Ovary (tissue), 9 donors: Measurements from ENCODE around the gene ZNF766. TPM values are rescaled to one million over a fixed set of nuclear protein-coding genes. Genes with fewer than 3 reads are reported as not detected.

ENCODE experiments used
- DNase-seq, 5 donors: peaks; one replicate each; pipeline ENCODE4 v3.0.0-alpha.2; 2019 to 2020
- H3K27ac ChIP-seq, 2 donors: fragments of 200-600 bp; one replicate each; pipeline versions ENCODE4 v1.5.1 to v1.8.0; 2019 to 2022
- H3K27me3 ChIP-seq: fragments of 200-600 bp; one replicate; pipeline ENCODE4 v1.8.0; 2022
- H3K36me3 ChIP-seq: fragments of 200-600 bp; sonication (generic); one replicate; pipeline ENCODE4 v1.5.1; 2019
- H3K4me1 ChIP-seq: one replicate; pipeline ENCODE4 v1.8.1; 2013; ENCODE audit warnings: mild to moderate bottlenecking, moderate library complexity; ENCODE audit not compliant: insufficient read depth
- H3K4me3 ChIP-seq: fragments of 200-600 bp; sonication (generic); one replicate; pipeline ENCODE4 v1.5.1; 2017
- H3K9me3 ChIP-seq, 2 donors: fragments of 200-600 bp in 1 of 2; sonication (generic) in 1 of 2; one replicate each; pipeline versions ENCODE4 v1.5.1 to v1.8.1; 2013 to 2019; ENCODE audit warnings: mild to moderate bottlenecking in 1 of 2, moderate library complexity in 1 of 2
- CTCF ChIP-seq, 3 donors: fragments of 450-650 bp in 2 of 3; fragments of 200-600 bp in 1 of 3; IDR thresholded peaks; one replicate each; pipeline versions ENCODE4 v1.5.1 to v1.8.0; 2016 to 2022; ENCODE audit warnings: antibody characterized with exemption in 3 of 3, mild to moderate bottlenecking in 1 of 3
- EP300 ChIP-seq: sonication (generic); formaldehyde crosslinking; IDR thresholded peaks from one replicate; pipeline ENCODE4 v1.6.1; 2017; ENCODE audit warnings: antibody characterized with exemption
- POLR2A ChIP-seq: fragments of 450-650 bp; IDR thresholded peaks from one replicate; pipeline ENCODE4 v1.6.1; 2017; ENCODE audit warnings: antibody characterized with exemption, mild to moderate bottlenecking, moderate library complexity
- WGBS, 3 donors: extraction: QIAGEN DNeasy Blood & Tissue Kit in 1 of 3; methylation state at CpG; one replicate each; pipeline versions ENCODE4 v1.1.5 to v1.1.7; 2013 to 2017; 5-methylcytosine and 5-hydroxymethylcytosine counted together
- intact Hi-C, 4 donors: fragments of 100-400 bp; cut with DNase I; formaldehyde crosslinking; loops; one replicate each; pipeline versions ENCODE4 v1.11.0 to v1.15.1; 2022 to 2023
- polyA plus RNA-seq, 2 donors: library from polyadenylated mRNA; stranded (reverse); fragments of 200-250 nt in 1 of 2; fragments of 350-450 nt in 1 of 2; fragmentation: Illumina TruSeq in 1 of 2; extraction: RNeasy Lipid Tissue Mini Kit (QIAGEN cat#74804) in 1 of 2; gene quantifications; one replicate each; pipeline ENCODE4 v1.2.3, GENCODE V29; 2013 to 2014
- total RNA-seq, 7 donors: library from RNA; depleted of rRNA in 2 of 7; stranded (reverse); fragments of >200 nt in 2 of 7; fragmentation: NEBNext Ultra II Directional in 3 of 7; extraction: Animal tissue kit (Norgen Biotek cat#: 25700) in 3 of 7; gene quantifications; one replicate each; pipeline versions ENCODE4 v1.1.0 to v1.2.4, GENCODE V29; 2016 to 2023
- donor health status: DM: no; HTN: no; CAD: no; lungs with moderate emphysema.
- donor health status: DM: no; HTN: no; CAD: no.
- donor health status: Bipolar disorder and iron deficiency.
- donor health status: DM: yes; HTN: yes; CAD: no.
- donor health status: DM: no; HTN: no; CAD: no.
- donor health status: DM: yes; HTN: yes; CAD: no.

Gene ZNF766
- total and polyA plus RNA-seq, 9 donors, result 5.2 to 26.4 (median 19.8) TPM

GRCh38 chr19:52224211-52224610 lies 45.2 kb upstream of the ZNF766 start:
- intact Hi-C loops, result no loop called here
- H3K36me3 ChIP-seq, result no peaks in the 10 kb centered on the region
- H3K4me3 ChIP-seq, result no peak overlapping the region
- 86 to 89% (median 89%) methylated on average over 5 of the region's 5 CpGs for WGBS, 3 donors
- no peaks in the 10 kb centered on the region for H3K9me3 ChIP-seq
- H3K4me1 ChIP-seq, result no peaks in the 10 kb centered on the region
- no peaks in the 10 kb centered on the region for H3K27me3 ChIP-seq
- H3K27ac ChIP-seq, result no peak overlapping the region
- TF ChIP-seq CTCF (IDR thresholded peaks at IDR 0.05) (no peak), EP300 (no peak), POLR2A (no peak)
- DNase-seq, result no peak

- Histone ChIP-seq H3K27me3 (no peaks in the 10 kb centered on the region), H3K27ac (no peak overlapping the region), H3K36me3 (no peaks in the 10 kb centered on the region), H3K4me1 (no peaks in the 10 kb centered on the region), H3K9me3 (no peaks in the 10 kb centered on the region), H3K4me3 (no peak overlapping the region)
- intact Hi-C loops, result no loop called here
- DNase-seq, result no peak
- WGBS, 3 donors, result 79 to 87% (median 83%) methylated on average over 4 of the region's 4 CpGs
- TF ChIP-seq POLR2A (no peak), EP300 (no peak), CTCF (IDR thresholded peaks at IDR 0.05) (no peak)
Observed at GRCh38 chr19:52226652-52227051, 42.7 kb upstream of the ZNF766 start.

- Histone ChIP-seq H3K27ac (no peak overlapping the region), H3K4me1 (no peaks in the 10 kb centered on the region), H3K4me3 (no peak overlapping the region), H3K9me3 (no peaks in the 10 kb centered on the region), H3K36me3 (no peaks in the 10 kb centered on the region), H3K27me3 (no peaks in the 10 kb centered on the region)
- intact Hi-C loops, result no loop called here
- DNase-seq, result no peak
- TF ChIP-seq POLR2A, result no peak
- no peak for TF ChIP-seq EP300
- no peak for TF ChIP-seq CTCF (IDR thresholded peaks at IDR 0.05)
- WGBS, 3 donors, result 69 to 77% (median 72%) methylated on average over 10 of the region's 10 CpGs
Observed at GRCh38 chr19:52227196-52227940, 42.0 kb upstream of the ZNF766 start.

- TF ChIP-seq EP300, result no peak
- 79 to 84% (median 82%) methylated on average over 5 of the region's 5 CpGs for WGBS, 3 donors
- Histone ChIP-seq H3K9me3 (no peaks in the 10 kb centered on the region), H3K4me1 (no peaks in the 10 kb centered on the region), H3K36me3 (no peaks in the 10 kb centered on the region), H3K27ac (no peak overlapping the region), H3K27me3 (no peaks in the 10 kb centered on the region), H3K4me3 (no peak overlapping the region)
- DNase-seq, result no peak
- intact Hi-C loops, result no loop called here
Observed at GRCh38 chr19:52227980-52228379, 41.4 kb upstream of the ZNF766 start.

- WGBS, 3 donors, result 77 to 83% (median 81%) methylated on average over 6 of the region's 6 CpGs
- Histone ChIP-seq H3K36me3 (no peaks in the 10 kb centered on the region), H3K27ac (no peak overlapping the region), H3K4me1 (no peaks in the 10 kb centered on the region), H3K27me3 (no peaks in the 10 kb centered on the region), H3K4me3 (no peak overlapping the region), H3K9me3 (no peaks in the 10 kb centered on the region)
- no peak for DNase-seq
- TF ChIP-seq CTCF (IDR thresholded peaks at IDR 0.05), result no peak
- intact Hi-C loops, result no loop called here
Observed at GRCh38 chr19:52229524-52229923, 39.9 kb upstream of the ZNF766 start.
